HG03103 (cell line): ENCODE data around the gene OXSR1.
"Not testable (repeated sequence)": the region's sequence is repeated elsewhere in the genome, so short reads cannot be mapped to it uniquely, and the experiment has no call there.

ENCODE experiments used
- ATAC-seq: cut with Tn5 transposase; IDR thresholded peaks from one replicate; pipeline ENCODE4 v1.9.1; 2021; ENCODE audit warnings: low read depth; ENCODE audit not compliant: unreplicated experiment

Gene OXSR1

GRCh38 chr3:38163841-38164642 lies 1.3 kb upstream of the OXSR1 start:
- ATAC-seq = no peak

- ATAC-seq = no peak
Measured at GRCh38 chr3:38164643-38164951, 740 bp upstream of the OXSR1 start.

- no peak for ATAC-seq
Measured at GRCh38 chr3:38165722-38166387, 518 bp downstream of the OXSR1 start.

- ATAC-seq = no peak
Measured at GRCh38 chr3:38167591-38167990, 2.3 kb downstream of the OXSR1 start.

GRCh38 chr3:38168151-38169026 lies 3.1 kb downstream of the OXSR1 start:
- ATAC-seq = no peak

GRCh38 chr3:38169027-38169317 lies 3.6 kb downstream of the OXSR1 start:
- no peak for ATAC-seq

GRCh38 chr3:38170722-38171121 lies 5.4 kb downstream of the OXSR1 start:
- ATAC-seq = no peak

GRCh38 chr3:38171622-38172021 lies 6.3 kb downstream of the OXSR1 start:
- no peak for ATAC-seq

GRCh38 chr3:38173834-38174418 lies 8.6 kb downstream of the OXSR1 start:
- no peak for ATAC-seq

- ATAC-seq = no peak
Measured at GRCh38 chr3:38177181-38177580, 11.8 kb downstream of the OXSR1 start.

- no peak for ATAC-seq
Measured at GRCh38 chr3:38186781-38187180, 21.4 kb downstream of the OXSR1 start.

- ATAC-seq = no peak
Measured at GRCh38 chr3:38190481-38190881, 25.1 kb downstream of the OXSR1 start.

- not testable (repeated sequence) for ATAC-seq
Measured at GRCh38 chr3:38202931-38203330, 37.6 kb downstream of the OXSR1 start.

GRCh38 chr3:38203690-38204089 lies 38.4 kb downstream of the OXSR1 start:
- no peak for ATAC-seq

- ATAC-seq = no peak
Measured at GRCh38 chr3:38204599-38205471, 39.5 kb downstream of the OXSR1 start.

- no peak for ATAC-seq
Measured at GRCh38 chr3:38205472-38205805, 40.1 kb downstream of the OXSR1 start.

GRCh38 chr3:38207254-38208003 lies 42.1 kb downstream of the OXSR1 start:
- ATAC-seq = no peak

- peak; percentile 62 for ATAC-seq
Measured at GRCh38 chr3:38210141-38210757, 44.9 kb downstream of the OXSR1 start.

- no peak for ATAC-seq
Measured at GRCh38 chr3:38212141-38212540, 46.8 kb downstream of the OXSR1 start.
